HT1080 (cell line): ENCODE measurements around the gene ZNF532. TPM values are rescaled to one million over a fixed set of nuclear protein-coding genes. Genes with fewer than 3 reads are reported as not detected.
A peak's percentile ranks its signal among the peaks of the same experiment; 100 is the strongest.

ENCODE experiments used
- DNase-seq: peaks from one replicate; pipeline ENCODE4 v3.0.0-alpha.2; 2015; ENCODE audit warnings: low read depth
- total RNA-seq: library from RNA; depleted of rRNA; stranded (reverse); fragments of >200 nt; shearing (Covaris generic); gene quantifications from 2 replicates; pipeline ENCODE4 v1.2.3, GENCODE V29; 2014

ZNF532 gene
- total RNA-seq, 1 experiment from 2014 or later, result 25.4 TPM

GRCh38 chr18:58867281-58867961 is 2.7 kb downstream of the ZNF532 start:
- no peak for DNase-seq

GRCh38 chr18:58868440-58868839 is 3.8 kb downstream of the ZNF532 start:
- DNase-seq, result no peak

GRCh38 chr18:58870130-58870529 is 5.5 kb downstream of the ZNF532 start:
- no peak for DNase-seq

- DNase-seq, result no peak
These were observed 5.9 kb downstream of the ZNF532 start for GRCh38 chr18:58870621-58871020.

GRCh38 chr18:58871514-58872420 is 7.1 kb downstream of the ZNF532 start:
- DNase-seq, result no peak

GRCh38 chr18:58878640-58879039 is 14.0 kb downstream of the ZNF532 start:
- DNase-seq, result no peak

- DNase-seq, result no peak
These were observed 16.8 kb downstream of the ZNF532 start for GRCh38 chr18:58881477-58881876.

GRCh38 chr18:58882044-58882443 is 17.4 kb downstream of the ZNF532 start:
- DNase-seq, result no peak

GRCh38 chr18:58882686-58883085 is 18.0 kb downstream of the ZNF532 start:
- no peak for DNase-seq

GRCh38 chr18:58884680-58885079 is 20.0 kb downstream of the ZNF532 start:
- DNase-seq, result no peak

- no peak for DNase-seq
These were observed 21.8 kb downstream of the ZNF532 start for GRCh38 chr18:58886431-58886830.

GRCh38 chr18:58886864-58887612 is 22.4 kb downstream of the ZNF532 start:
- no peak for DNase-seq

GRCh38 chr18:58887613-58887963 is 22.9 kb downstream of the ZNF532 start:
- peak; percentile 99 for DNase-seq

GRCh38 chr18:58891776-58892175 is 27.1 kb downstream of the ZNF532 start:
- DNase-seq, result no peak

- no peak for DNase-seq
These were observed 27.8 kb downstream of the ZNF532 start for GRCh38 chr18:58892488-58892887.

GRCh38 chr18:58893388-58894099 is 28.9 kb downstream of the ZNF532 start:
- peak; percentile 87 for DNase-seq

- DNase-seq, result no peak
These were observed 30.3 kb downstream of the ZNF532 start for GRCh38 chr18:58894930-58895329.

GRCh38 chr18:58895385-58895784 is 30.7 kb downstream of the ZNF532 start:
- no peak for DNase-seq

GRCh38 chr18:58896268-58896667 is 31.6 kb downstream of the ZNF532 start:
- no peak for DNase-seq

GRCh38 chr18:58896734-58897508 is 32.2 kb downstream of the ZNF532 start:
- no peak for DNase-seq
